ENCODE measurements around the gene DENND4A. TPM values are rescaled to one million over a fixed set of nuclear protein-coding genes. Genes with fewer than 3 reads are reported as not detected.

The DENND4A gene
- total RNA-seq (10 to 100 TPM; 23.5 to 26.3 TPM), polyA plus RNA-seq (ENCODE audit: insufficient read length in 6 of 6) (10 to 100 TPM; 20.6 to 25.2 (median 23.6) TPM)
- long read RNA-seq, donor 1: 0 reads
- long read RNA-seq, donor 2, partial matches to known transcripts: 370 of 383 reads
- long read RNA-seq, donor 2, other reads (novel, unspliced or antisense): 11 of 383 reads
- long read RNA-seq, donor 3: 0 reads
- long read RNA-seq, donor 4, partial matches to known transcripts: 1 of 2 reads
- long read RNA-seq, donor 4, other reads (novel, unspliced or antisense): 1 of 2 reads
- long read RNA-seq, donor 5: 0 reads
- long read RNA-seq, donor 6: 0 reads
- long read RNA-seq, donor 7, partial matches to known transcripts: 0 of 1 reads
- long read RNA-seq, donor 7, other reads (novel, unspliced or antisense): 0 of 1 reads
- long read RNA-seq, donor 8: 0 reads
- long read RNA-seq, donor 9: 0 reads
- long read RNA-seq, donor 10: 0 reads
- long read RNA-seq, donor 11: 0 reads
- long read RNA-seq, donor 12: 0 reads

GRCh38 chr15:65792138-65792987 lies at the start of gene DENND4A:
TSS of gene DENND4A (minus strand) at chr15:65792293. CDS start at chr15:65756450, 35,843 bp downstream.
- H3K36me3 ChIP-seq: no peaks in the 10 kb centered on the region
- TF ChIP-seq CTCF (IDR thresholded peaks at IDR 0.05): no peak
- H3K27ac ChIP-seq: peak within 1 kb of the TSS; percentile 98 to 99
- intact Hi-C loops (cut with DNase I): no loop called here
- H3K27me3 ChIP-seq: no peaks in the 10 kb centered on the region
- H3K4me3 ChIP-seq: peak within 1 kb of the TSS; percentile 83 to 85
- H3K9me3 ChIP-seq: no peaks in the 10 kb centered on the region
- DNase-seq (peak; percentile 98 to 99 (median 99)), ATAC-seq (peak; percentile 96)
- H3K4me1 ChIP-seq: peaks cover 10 to 52% of the 10 kb centered on the region in 2 donors

GRCh38 chr15:65841121-65841930 lies 49.2 kb upstream of the DENND4A start:
- ATAC-seq (peak; percentile 92), DNase-seq (peak in 2 of 4 donors; percentile 40 to 73)
- peaks cover 12 to 41% of the 10 kb centered on the region in 2 donors for H3K4me1 ChIP-seq
- no peaks in the 10 kb centered on the region for H3K27me3 ChIP-seq
- intact Hi-C loops (cut with DNase I): no loop called here
- no peaks in the 10 kb centered on the region for H3K9me3 ChIP-seq
- peak overlapping the region; percentile 17 to 19 for H3K4me3 ChIP-seq
- H3K36me3 ChIP-seq: no peaks in the 10 kb centered on the region
- no peak for TF ChIP-seq CTCF (IDR thresholded peaks at IDR 0.05)
- H3K27ac ChIP-seq: peak overlapping the region; percentile 67 to 74

GRCh38 chr15:65839985-65840384 lies 47.9 kb upstream of the DENND4A start:
- ATAC-seq (no peak), DNase-seq (no peak)
- TF ChIP-seq CTCF (IDR thresholded peaks at IDR 0.05): no peak
- Histone ChIP-seq H3K9me3 (no peaks in the 10 kb centered on the region), H3K27ac (no peak overlapping the region), H3K4me1 (peaks cover 12 to 53% of the 10 kb centered on the region in 2 donors), H3K4me3 (no peak overlapping the region), H3K36me3 (no peaks in the 10 kb centered on the region), H3K27me3 (no peaks in the 10 kb centered on the region)
- intact Hi-C loops (cut with DNase I): no loop called here

GRCh38 chr15:65839354-65839901 lies 47.3 kb upstream of the DENND4A start:
- H3K27me3 ChIP-seq: no peaks in the 10 kb centered on the region
- no peak overlapping the region for H3K4me3 ChIP-seq
- no peak overlapping the region for H3K27ac ChIP-seq
- no peaks in the 10 kb centered on the region for H3K9me3 ChIP-seq
- no peak for TF ChIP-seq CTCF (IDR thresholded peaks at IDR 0.05)
- H3K36me3 ChIP-seq: no peaks in the 10 kb centered on the region
- intact Hi-C loops (cut with DNase I): no loop called here
- peaks cover 12 to 57% of the 10 kb centered on the region in 2 donors for H3K4me1 ChIP-seq
- ATAC-seq: no peak
- no peak for DNase-seq

Measured in left lung (tissue), 14 donors.